ENCODE data around the gene SNRNP25. TPM values are rescaled to one million over a fixed set of nuclear protein-coding genes. Genes with fewer than 3 reads are reported as not detected.

The SNRNP25 gene
- total and polyA plus RNA-seq, 11 donors = 41.6 to 127 (median 56.7) TPM

DNA sequence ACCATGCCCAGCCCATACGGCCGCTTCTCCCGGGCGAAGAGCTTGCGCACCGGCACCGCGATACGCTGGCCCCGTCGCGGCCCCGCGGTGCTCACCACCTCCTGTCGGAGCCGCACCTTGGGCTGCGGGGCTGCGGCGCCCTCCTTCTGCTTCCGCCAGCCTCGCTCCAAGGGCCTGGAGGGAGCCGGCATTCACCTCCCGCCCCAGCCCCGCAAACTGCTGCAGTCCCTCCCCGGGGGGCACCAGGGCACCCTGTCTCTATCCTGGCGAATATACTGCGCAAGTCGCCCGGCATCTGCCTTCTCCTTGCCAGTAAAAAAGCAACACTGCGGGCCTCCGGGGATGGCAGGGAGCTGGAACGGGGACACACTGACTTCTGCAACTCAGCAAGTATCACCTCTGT, 8.3 kb downstream of the SNRNP25 start:
- Histone ChIP-seq H3K4me3 (no peak overlapping the region), H3K9me3 (no peaks in the 10 kb centered on the region), H3K36me3 (peaks cover 4 to 82% (median 77%) of the 10 kb centered on the region in 9 donors), H3K4me1 (peaks cover 0 to 18% (median 15%) of the 10 kb centered on the region in 12 donors), H3K27ac (no peak overlapping the region), H3K27me3 (no peaks in the 10 kb centered on the region)
- TF ChIP-seq POLR2A (IDR thresholded peaks at IDR 0.05) = no peak
- TF ChIP-seq, protein P1, sequence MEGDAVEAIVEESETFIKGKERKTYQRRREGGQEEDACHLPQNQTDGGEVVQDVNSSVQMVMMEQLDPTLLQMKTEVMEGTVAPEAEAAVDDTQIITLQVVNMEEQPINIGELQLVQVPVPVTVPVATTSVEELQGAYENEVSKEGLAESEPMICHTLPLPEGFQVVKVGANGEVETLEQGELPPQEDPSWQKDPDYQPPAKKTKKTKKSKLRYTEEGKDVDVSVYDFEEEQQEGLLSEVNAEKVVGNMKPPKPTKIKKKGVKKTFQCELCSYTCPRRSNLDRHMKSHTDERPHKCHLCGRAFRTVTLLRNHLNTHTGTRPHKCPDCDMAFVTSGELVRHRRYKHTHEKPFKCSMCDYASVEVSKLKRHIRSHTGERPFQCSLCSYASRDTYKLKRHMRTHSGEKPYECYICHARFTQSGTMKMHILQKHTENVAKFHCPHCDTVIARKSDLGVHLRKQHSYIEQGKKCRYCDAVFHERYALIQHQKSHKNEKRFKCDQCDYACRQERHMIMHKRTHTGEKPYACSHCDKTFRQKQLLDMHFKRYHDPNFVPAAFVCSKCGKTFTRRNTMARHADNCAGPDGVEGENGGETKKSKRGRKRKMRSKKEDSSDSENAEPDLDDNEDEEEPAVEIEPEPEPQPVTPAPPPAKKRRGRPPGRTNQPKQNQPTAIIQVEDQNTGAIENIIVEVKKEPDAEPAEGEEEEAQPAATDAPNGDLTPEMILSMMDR (IDR thresholded peaks at IDR 0.05) = no peak
- peak in 1 of 5 donors; percentile 51 for DNase-seq
- intact Hi-C loops (cut with DNase I) = no loop called here
- no peak for ATAC-seq
- 91 to 92% (median 92%) methylated on average over 31 to 32 of the region's 32 CpGs for WGBS, 4 donors

DNA sequence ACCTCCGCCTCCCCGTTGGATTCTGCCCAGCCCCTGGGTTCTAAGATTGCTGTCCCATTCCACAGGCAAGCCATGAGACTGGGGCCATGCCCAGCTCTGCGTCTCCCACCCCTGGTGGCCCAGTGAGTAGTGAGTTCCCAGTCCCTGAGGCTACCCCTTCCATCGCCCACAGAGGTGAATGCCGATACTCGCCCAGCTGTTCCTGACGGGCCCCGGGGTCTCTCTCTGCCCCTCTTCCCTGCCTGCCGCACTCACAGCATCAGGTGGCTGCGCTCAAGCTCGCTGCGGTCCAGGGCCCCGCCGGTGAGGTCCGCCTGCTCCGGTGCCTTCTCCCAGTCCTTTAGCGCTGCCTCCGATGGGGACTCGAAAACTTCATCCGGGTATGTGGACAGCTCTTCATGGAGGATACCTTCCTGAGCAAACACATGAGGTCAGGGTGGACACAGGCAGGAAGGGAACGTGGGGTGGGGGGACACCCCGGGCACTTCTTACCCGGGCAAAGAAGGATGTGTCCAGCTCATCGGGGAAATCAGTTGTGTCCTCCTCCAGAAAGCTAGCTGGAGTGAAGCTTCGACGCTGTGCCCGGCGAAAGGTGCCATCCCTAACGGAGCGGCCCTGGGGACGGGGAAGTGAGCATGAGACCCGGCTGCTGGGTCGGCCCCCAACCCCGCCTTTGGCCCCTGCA, 8.8 kb downstream of the SNRNP25 start:
- H3K36me3 ChIP-seq = peaks cover 4 to 77% (median 72%) of the 10 kb centered on the region in 9 donors
- WGBS, 4 donors = 95 to 98% (median 96%) methylated on average over 27 to 34 of the region's 34 CpGs
- peak in 1 of 5 donors; percentile 18 for DNase-seq
- TF ChIP-seq, protein P1 (IDR thresholded peaks at IDR 0.05) = no peak
- TF ChIP-seq POLR2A (IDR thresholded peaks at IDR 0.05) = no peak
- H3K9me3 ChIP-seq = no peaks in the 10 kb centered on the region
- intact Hi-C loops (cut with DNase I) = no loop called here
- H3K4me1 ChIP-seq = peaks cover 0 to 24% (median 20%) of the 10 kb centered on the region in 12 donors
- H3K27me3 ChIP-seq = no peaks in the 10 kb centered on the region
- no peak for ATAC-seq
- H3K4me3 ChIP-seq = no peak overlapping the region
- H3K27ac ChIP-seq = no peak overlapping the region

DNA sequence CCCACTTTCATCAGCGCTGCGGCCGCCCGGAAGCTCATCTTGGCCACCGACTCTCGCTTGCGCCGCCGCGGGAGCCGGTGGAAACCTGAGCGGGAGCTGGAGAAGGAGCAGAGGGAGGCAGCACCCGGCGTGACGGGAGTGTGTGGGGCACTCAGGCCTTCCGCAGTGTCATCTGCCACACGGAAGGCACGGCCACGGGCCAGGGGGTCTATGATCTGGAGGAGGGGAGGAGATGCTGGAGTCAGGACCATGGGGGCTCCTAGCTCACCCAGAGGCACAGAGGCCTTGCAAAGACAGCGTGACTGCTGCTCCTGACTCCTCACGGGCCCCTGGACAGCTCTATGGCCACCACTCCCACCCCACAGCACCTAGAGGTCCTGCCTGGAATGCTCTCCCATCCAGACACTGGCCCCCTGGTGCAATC, 9.4 kb downstream of the SNRNP25 start:
- TF ChIP-seq POLR2A (IDR thresholded peaks at IDR 0.05) = no peak
- TF ChIP-seq, protein P1 (IDR thresholded peaks at IDR 0.05) = no peak
- Histone ChIP-seq H3K27me3 (no peaks in the 10 kb centered on the region), H3K36me3 (peaks cover 4 to 72% (median 66%) of the 10 kb centered on the region in 9 donors), H3K27ac (no peak overlapping the region), H3K4me1 (peaks cover 0 to 29% (median 25%) of the 10 kb centered on the region in 12 donors), H3K4me3 (no peak overlapping the region), H3K9me3 (no peaks in the 10 kb centered on the region)
- WGBS, 4 donors = 91 to 97% (median 96%) methylated on average over 19 to 21 of the region's 21 CpGs
- intact Hi-C loops (cut with DNase I) = no loop called here
- ATAC-seq = no peak
- DNase-seq = peak in 2 of 5 donors; percentile 16 to 22

DNA sequence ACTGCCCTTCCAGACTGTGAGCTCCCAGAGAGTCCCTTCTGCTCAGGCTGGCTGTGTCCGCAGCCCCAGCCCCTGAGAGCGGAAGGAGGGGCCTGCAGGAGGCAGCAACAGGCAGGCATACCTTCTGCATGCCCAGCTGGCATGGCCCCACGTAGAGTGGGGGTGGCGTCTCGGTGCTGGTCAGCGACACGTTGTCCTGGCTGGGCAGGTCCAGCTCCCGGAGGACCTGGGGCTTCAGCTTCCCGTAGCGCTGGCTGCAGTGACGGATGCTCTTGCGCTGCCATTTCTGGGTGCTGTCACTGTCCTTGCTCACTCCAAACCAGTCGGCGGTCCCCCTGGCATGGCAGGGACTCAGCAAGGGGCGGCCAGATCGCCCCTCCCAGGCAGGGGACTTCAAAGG, 9.8 kb downstream of the SNRNP25 start:
- TF ChIP-seq, protein P1 (IDR thresholded peaks at IDR 0.05) = no peak
- TF ChIP-seq POLR2A (IDR thresholded peaks at IDR 0.05) = no peak
- Histone ChIP-seq H3K27me3 (no peaks in the 10 kb centered on the region), H3K36me3 (peaks cover 4 to 67% (median 61%) of the 10 kb centered on the region in 9 donors), H3K27ac (no peak overlapping the region), H3K4me3 (no peak overlapping the region), H3K4me1 (peaks cover 0 to 34% (median 28%) of the 10 kb centered on the region in 12 donors), H3K9me3 (no peaks in the 10 kb centered on the region)
- 91 to 96% (median 93%) methylated on average over 12 to 16 of the region's 16 CpGs for WGBS, 4 donors
- intact Hi-C loops (cut with DNase I) = no loop called here
- ATAC-seq = no peak
- DNase-seq = peak in 1 of 5 donors; percentile 24
